ENCODE data around the gene RAB17.

RAB17 gene

GRCh38 chr2:237536617-237537016 lies 53.9 kb downstream of the RAB17 start:
- DNase-seq (ENCODE audit: low spot score), result no peak

- no peak for DNase-seq (ENCODE audit: low spot score)
These were observed 54.5 kb downstream of the RAB17 start for GRCh38 chr2:237536083-237536415.

GRCh38 chr2:237535385-237536082 lies 55.0 kb downstream of the RAB17 start:
- no peak for DNase-seq (ENCODE audit: low spot score)

- no peak for DNase-seq (ENCODE audit: low spot score)
These were observed 56.2 kb downstream of the RAB17 start for GRCh38 chr2:237534380-237534779.

- DNase-seq (ENCODE audit: low spot score), result peak; percentile 28
These were observed 56.8 kb downstream of the RAB17 start for GRCh38 chr2:237533668-237534161.

GRCh38 chr2:237532160-237532559 lies 58.4 kb downstream of the RAB17 start:
- peak; percentile 55 for DNase-seq (ENCODE audit: low spot score)

GRCh38 chr2:237530472-237531433 lies 59.8 kb downstream of the RAB17 start:
- DNase-seq (ENCODE audit: low spot score), result no peak

- no peak for DNase-seq (ENCODE audit: low spot score)
These were observed 60.8 kb downstream of the RAB17 start for GRCh38 chr2:237529452-237530402.

GRCh38 chr2:237527766-237528165 lies 62.8 kb downstream of the RAB17 start:
- DNase-seq (ENCODE audit: low spot score), result no peak

GRCh38 chr2:237527233-237527632 lies 63.3 kb downstream of the RAB17 start:
- no peak for DNase-seq (ENCODE audit: low spot score)

- DNase-seq (ENCODE audit: low spot score), result no peak
These were observed 64.9 kb downstream of the RAB17 start for GRCh38 chr2:237525559-237526157.

- no peak for DNase-seq (ENCODE audit: low spot score)
These were observed 65.9 kb downstream of the RAB17 start for GRCh38 chr2:237524631-237525030.

Measured in kidney capillary endothelial cell (primary cell).